DOHH2 (cell line): ENCODE data around the gene AGAP2.

Source experiments
- H3F3A ChIP-seq: fragments of 200-600 bp; sonication (generic), shearing (Covaris generic); 2 replicates; pipeline ENCODE4 v1.6.0; 2016; ENCODE audit warnings: antibody characterized with exemption, mild to moderate bottlenecking; ENCODE audit not compliant: control insufficient read depth, insufficient read depth
- H3K27ac ChIP-seq: fragments of 200-600 bp; sonication (generic); 2 replicates; pipeline ENCODE4 v1.5.1; 2014; ENCODE audit warnings: low read depth, mild to moderate bottlenecking, low read length, moderate library complexity
- H3K27me3 ChIP-seq: fragments of 200-600 bp; sonication (generic); 2 replicates; pipeline ENCODE4 v1.6.1; 2014; ENCODE audit warnings: mild to moderate bottlenecking, low read length, mixed read lengths; ENCODE audit not compliant: control insufficient read depth
- H3K36me3 ChIP-seq: fragments of 200-600 bp; sonication (generic); 2 replicates; pipeline ENCODE4 v1.6.1; 2014; ENCODE audit warnings: mild to moderate bottlenecking, low read length, moderate library complexity, mixed read lengths; ENCODE audit not compliant: control insufficient read depth
- H3K4me1 ChIP-seq: fragments of 200-600 bp; sonication (generic); 2 replicates; pipeline ENCODE4 v1.6.1; 2014; ENCODE audit warnings: mild to moderate bottlenecking, low read length, mixed read lengths; ENCODE audit not compliant: control insufficient read depth
- H3K4me2 ChIP-seq: fragments of 200-600 bp; sonication (generic); 2 replicates; pipeline ENCODE4 v1.6.0; 2014; ENCODE audit warnings: mild to moderate bottlenecking, low read length, moderate library complexity
- H3K4me3 ChIP-seq: fragments of 200-600 bp; sonication (generic); 2 replicates; pipeline ENCODE4 v1.5.1; 2014; ENCODE audit warnings: mild to moderate bottlenecking, low read length, mixed read lengths
- H3K79me2 ChIP-seq: fragments of 200-600 bp; sonication (generic); 2 replicates; pipeline ENCODE4 v1.6.1; 2014; ENCODE audit warnings: mild to moderate bottlenecking, low read length, mixed read lengths; ENCODE audit not compliant: control insufficient read depth
- H3K9me2 ChIP-seq: fragments of 200-600 bp; sonication (generic); replicated peaks from 2 replicates; pipeline ENCODE4 v1.6.1; 2014; ENCODE audit warnings: mild to moderate bottlenecking, low read length, mixed read lengths; ENCODE audit not compliant: control insufficient read depth
- H3K9me3 ChIP-seq: fragments of 200-600 bp; sonication (generic); 2 replicates; pipeline ENCODE4 v1.6.1; 2014; ENCODE audit warnings: antibody characterized with exemption, low read length, mixed read lengths; ENCODE audit not compliant: control insufficient read depth, insufficient read depth
- H4K20me1 ChIP-seq: fragments of 200-600 bp; sonication (generic); 2 replicates; pipeline ENCODE4 v1.6.0; 2014; ENCODE audit warnings: low read depth, mild to moderate bottlenecking, antibody characterized with exemption, low read length, moderate library complexity; ENCODE audit not compliant: control insufficient read depth, insufficient read depth
- EZH2phosphoT487 ChIP-seq: fragments of 200-600 bp; sonication (generic); IDR thresholded peaks from 2 replicates; pipeline ENCODE4 v1.6.1; 2017; ENCODE audit warnings: borderline replicate concordance, mild to moderate bottlenecking, antibody characterized with exemption, low read length, moderate library complexity, mixed read lengths
- TF ChIP-seq, protein P1 (sequence below): fragments of 200-600 bp; sonication (generic); IDR thresholded peaks from one replicate; pipeline ENCODE4 v1.5.1; 2014; ENCODE audit warnings: antibody characterized with exemption, mild to moderate bottlenecking, low read depth, low read length; ENCODE audit not compliant: poor library complexity, severe bottlenecking

The AGAP2 gene

DNA sequence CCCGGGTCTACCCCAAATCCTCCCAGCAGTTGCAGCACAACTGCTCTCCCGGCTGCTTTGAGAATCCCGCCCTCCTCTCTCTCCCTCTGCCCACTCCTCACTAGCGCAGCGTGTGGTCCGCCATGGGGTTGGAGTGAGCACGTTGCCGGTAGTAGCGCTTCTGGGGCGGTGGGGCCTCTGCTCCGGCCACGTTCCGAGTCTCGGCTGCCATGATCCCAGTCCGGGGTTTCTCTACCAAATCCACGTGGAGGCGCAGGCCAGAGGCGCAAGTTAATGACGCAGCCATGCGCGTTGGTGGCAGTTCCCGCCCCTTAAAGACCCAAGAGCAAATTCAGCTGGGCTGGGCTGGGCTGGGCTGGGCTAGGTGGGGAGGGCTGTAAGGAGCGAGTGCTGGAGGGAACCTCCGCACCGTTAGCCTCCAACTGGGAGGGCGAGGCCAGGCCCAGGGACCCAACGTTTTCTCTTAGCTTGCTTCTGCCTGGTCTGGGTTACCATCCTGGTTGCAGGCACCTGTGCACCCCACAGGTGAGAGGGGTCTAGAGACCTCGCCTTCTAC lies 33.4 kb upstream of the AGAP2 start, which contains the start of gene METTL1:
Gene METTL1, minus strand, starts transcription at position 233 of the 556 bp plus-strand sequence. Its CDS starts 22 bp downstream, at position 211.
- Histone ChIP-seq H3K27me3 (peaks cover under 1% of the 10 kb centered on the region), H3K4me2 (peak within 1 kb of the TSS; percentile 88), H3K36me3 (peaks cover 24% of the 10 kb centered on the region), H3K79me2 (peaks cover 11% of the 10 kb centered on the region), H3F3A (no peaks in the 10 kb centered on the region), H4K20me1 (no peaks in the 10 kb centered on the region), H3K4me3 (peak within 1 kb of the TSS; percentile 89), H3K4me1 (peaks cover 18% of the 10 kb centered on the region), H3K9me2 (no peaks in the 10 kb centered on the region), H3K27ac (peak within 1 kb of the TSS; percentile 54), H3K9me3 (no peaks in the 10 kb centered on the region)
- TF ChIP-seq, protein P1, sequence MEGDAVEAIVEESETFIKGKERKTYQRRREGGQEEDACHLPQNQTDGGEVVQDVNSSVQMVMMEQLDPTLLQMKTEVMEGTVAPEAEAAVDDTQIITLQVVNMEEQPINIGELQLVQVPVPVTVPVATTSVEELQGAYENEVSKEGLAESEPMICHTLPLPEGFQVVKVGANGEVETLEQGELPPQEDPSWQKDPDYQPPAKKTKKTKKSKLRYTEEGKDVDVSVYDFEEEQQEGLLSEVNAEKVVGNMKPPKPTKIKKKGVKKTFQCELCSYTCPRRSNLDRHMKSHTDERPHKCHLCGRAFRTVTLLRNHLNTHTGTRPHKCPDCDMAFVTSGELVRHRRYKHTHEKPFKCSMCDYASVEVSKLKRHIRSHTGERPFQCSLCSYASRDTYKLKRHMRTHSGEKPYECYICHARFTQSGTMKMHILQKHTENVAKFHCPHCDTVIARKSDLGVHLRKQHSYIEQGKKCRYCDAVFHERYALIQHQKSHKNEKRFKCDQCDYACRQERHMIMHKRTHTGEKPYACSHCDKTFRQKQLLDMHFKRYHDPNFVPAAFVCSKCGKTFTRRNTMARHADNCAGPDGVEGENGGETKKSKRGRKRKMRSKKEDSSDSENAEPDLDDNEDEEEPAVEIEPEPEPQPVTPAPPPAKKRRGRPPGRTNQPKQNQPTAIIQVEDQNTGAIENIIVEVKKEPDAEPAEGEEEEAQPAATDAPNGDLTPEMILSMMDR: no peak
- TF ChIP-seq EZH2phosphoT487: no peak

DNA sequence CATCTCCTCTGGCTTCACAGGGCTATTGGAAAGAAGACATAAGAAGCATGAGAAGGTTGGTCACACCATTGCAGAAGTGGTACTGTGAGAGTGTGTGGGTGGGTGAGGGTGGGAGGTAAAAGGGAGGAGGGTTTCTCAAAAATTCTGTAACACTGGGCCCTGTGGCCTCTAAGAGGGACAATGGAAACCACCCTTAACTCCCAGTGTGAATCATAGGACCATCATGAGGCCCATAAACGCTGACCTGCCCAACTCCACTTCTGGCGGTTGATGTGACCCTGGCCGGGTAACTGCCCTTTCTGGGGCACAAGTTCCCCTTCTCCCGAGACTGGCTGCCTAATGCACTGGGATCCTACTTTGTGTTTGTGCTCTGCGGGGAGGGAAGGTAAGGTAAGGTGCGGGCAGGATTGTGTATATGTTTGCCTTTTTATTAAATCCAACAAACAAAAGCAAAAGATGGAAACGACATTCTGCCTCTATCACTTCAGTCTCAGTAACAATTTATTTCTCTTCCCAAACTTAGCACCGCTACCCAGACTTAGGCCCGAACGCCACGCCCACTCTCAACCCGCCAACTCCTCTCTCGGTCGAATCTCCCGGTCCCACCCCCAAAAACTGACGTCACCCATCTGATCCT lies 32.8 kb upstream of the AGAP2 start:
- Histone ChIP-seq H4K20me1 (no peaks in the 10 kb centered on the region), H3K27ac (peak overlapping the region; percentile 54), H3F3A (no peaks in the 10 kb centered on the region), H3K4me3 (peak overlapping the region; percentile 89), H3K9me3 (no peaks in the 10 kb centered on the region), H3K9me2 (no peaks in the 10 kb centered on the region), H3K79me2 (peaks cover 11% of the 10 kb centered on the region), H3K4me1 (peaks cover 23% of the 10 kb centered on the region), H3K27me3 (peaks cover 7% of the 10 kb centered on the region), H3K4me2 (peak overlapping the region; percentile 88), H3K36me3 (peaks cover 24% of the 10 kb centered on the region)
- TF ChIP-seq EZH2phosphoT487: no peak
- TF ChIP-seq, protein P1: no peak

DNA sequence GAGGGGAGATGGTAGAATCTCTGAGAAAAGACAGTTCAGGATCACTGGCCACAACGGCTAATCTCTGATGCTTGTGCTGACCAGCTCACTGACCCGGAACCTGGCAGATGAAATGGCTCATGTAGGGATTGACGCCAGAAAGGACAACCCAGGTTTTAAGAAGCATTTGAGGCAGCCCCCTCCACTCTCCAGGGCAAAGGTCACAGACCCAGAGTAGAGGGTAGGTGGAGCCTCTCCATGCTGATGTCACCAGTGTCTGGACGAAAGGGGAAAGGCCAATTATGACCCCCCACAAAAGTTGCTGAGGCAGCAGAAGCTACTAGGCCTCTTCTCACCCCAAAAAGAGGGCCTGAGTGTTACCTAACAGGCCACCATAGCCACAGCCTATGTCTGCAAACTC lies 32.2 kb upstream of the AGAP2 start:
- no peaks in the 10 kb centered on the region for H3K9me3 ChIP-seq
- H3K27ac ChIP-seq: no peak overlapping the region
- H3K27me3 ChIP-seq: peaks cover 13% of the 10 kb centered on the region

More for the DNA sequence above, 32.2 kb upstream of the AGAP2 start:
- Histone ChIP-seq H3F3A (no peaks in the 10 kb centered on the region), H3K9me2 (no peaks in the 10 kb centered on the region), H3K4me1 (peaks cover 29% of the 10 kb centered on the region), H3K4me2 (peak overlapping the region; percentile 88), H3K79me2 (peaks cover 11% of the 10 kb centered on the region), H4K20me1 (no peaks in the 10 kb centered on the region), H3K36me3 (peaks cover 24% of the 10 kb centered on the region), H3K4me3 (peak overlapping the region; percentile 89)
- TF ChIP-seq EZH2phosphoT487: no peak
- TF ChIP-seq, protein P1: no peak
